Activated CD4-positive, alpha-beta T cell treated with anti-CD3 and anti-CD28 coated beads, Interleukin-2, amount 10 ng/mL, durations not matched to agents 24 days and 14 days (primary cell): ENCODE data around the gene BPIFB6. TPM values are rescaled to one million over a fixed set of nuclear protein-coding genes. Genes with fewer than 3 reads are reported as not detected.
"Not testable (repeated sequence)": the region's sequence is repeated elsewhere in the genome, so short reads cannot be mapped to it uniquely, and the experiment has no call there.

ENCODE experiments used
- DNase-seq: peaks from one replicate; pipeline ENCODE4 v3.0.0; 2022
- H3K27ac Mint-ChIP-seq: one replicate; pipeline ENCODE4 v1.8.0; 2022; ENCODE audit warnings: mild to moderate bottlenecking, mixed read lengths
- H3K27me3 Mint-ChIP-seq: one replicate; pipeline ENCODE4 v1.8.0; 2022; ENCODE audit warnings: mixed read lengths
- H3K36me3 Mint-ChIP-seq: one replicate; pipeline ENCODE4 v1.8.0; 2022; ENCODE audit warnings: low read depth, mild to moderate bottlenecking, mixed read lengths
- H3K4me1 Mint-ChIP-seq: one replicate; pipeline ENCODE4 v1.8.0; 2021; ENCODE audit warnings: mixed read lengths
- H3K4me3 Mint-ChIP-seq: one replicate; pipeline ENCODE4 v1.8.0; 2022; ENCODE audit warnings: mild to moderate bottlenecking, moderate library complexity, mixed read lengths
- H3K9me3 Mint-ChIP-seq: one replicate; pipeline ENCODE4 v1.8.0; 2021; ENCODE audit warnings: mixed read lengths
- intact Hi-C: fragments of 100-400 bp; cut with micrococcal nuclease; formaldehyde crosslinking; loops from one replicate; pipeline ENCODE4 v1.15.1; 2023
- total RNA-seq: library from RNA; stranded (reverse); gene quantifications from 2 replicates; pipeline ENCODE4 v1.2.3, GENCODE V29; 2022

Gene BPIFB6
- total RNA-seq, 1 donor from 2014 or later = not detected

- H3K27me3 Mint-ChIP-seq = no peaks in the 10 kb centered on the region
- H3K27ac Mint-ChIP-seq = no peak overlapping the region
- intact Hi-C loops = no loop called here
- H3K9me3 Mint-ChIP-seq = peaks cover 10% of the 10 kb centered on the region
- DNase-seq = no peak
- peaks cover 2% of the 10 kb centered on the region for H3K36me3 Mint-ChIP-seq
- H3K4me1 Mint-ChIP-seq = no peaks in the 10 kb centered on the region
- no peak overlapping the region for H3K4me3 Mint-ChIP-seq
Measured at GRCh38 chr20:33042983-33043730, 11.7 kb downstream of the BPIFB6 start.

DNA sequence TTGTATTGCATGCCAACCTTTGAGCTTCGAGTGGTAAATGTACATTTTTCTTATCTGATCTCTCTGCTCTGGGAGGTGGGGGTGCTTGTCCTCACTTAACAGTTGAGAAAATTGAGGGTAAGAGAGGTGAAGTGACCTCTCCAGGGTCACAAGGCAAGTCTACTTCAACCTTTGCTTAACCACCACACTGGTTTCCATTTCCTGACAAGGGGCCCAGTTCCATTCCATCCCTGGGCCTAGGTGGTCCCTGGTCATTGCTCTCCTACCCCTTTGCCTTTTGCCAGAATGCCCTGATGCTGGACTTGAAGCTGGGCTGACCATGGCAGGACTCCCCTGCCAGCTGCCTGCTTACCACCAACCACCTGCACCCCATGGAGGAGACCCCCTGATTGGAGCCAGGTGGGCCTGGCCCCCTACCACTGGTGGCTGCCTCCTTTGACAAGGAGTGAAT lies 12.3 kb downstream of the BPIFB6 start:
- intact Hi-C loops = no loop called here
- peaks cover 9% of the 10 kb centered on the region for H3K9me3 Mint-ChIP-seq

DNA sequence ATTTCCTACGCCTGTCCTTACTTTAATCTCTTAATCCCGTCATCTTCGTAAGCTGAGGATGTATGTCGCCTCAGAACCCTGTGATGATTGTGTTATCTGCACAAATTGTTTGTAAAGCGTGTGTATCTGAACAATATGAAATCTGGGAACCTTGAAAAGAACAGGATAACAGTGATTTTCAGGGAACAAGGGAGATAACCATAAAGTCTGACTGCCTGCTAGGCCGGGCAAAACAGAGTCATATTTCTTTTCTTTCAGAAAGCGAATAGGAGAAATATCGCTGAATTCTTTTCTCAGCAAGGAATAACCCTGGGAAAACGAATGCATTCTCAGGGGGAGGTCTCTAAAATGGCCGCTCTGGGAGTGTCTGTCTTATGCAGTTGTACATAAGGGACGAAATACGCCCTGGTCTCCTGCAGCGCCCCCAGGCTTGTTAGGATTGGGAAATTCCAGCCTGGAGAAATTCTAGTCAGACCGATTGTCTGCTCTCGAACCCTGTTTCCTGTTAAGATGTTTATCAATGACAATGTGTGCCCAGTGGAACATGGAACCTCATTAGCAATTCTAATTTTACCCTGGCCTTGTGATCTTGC lies 13.8 kb downstream of the BPIFB6 start:
- H3K4me1 Mint-ChIP-seq, H3K9me3 Mint-ChIP-seq, DNase-seq, H3K36me3 Mint-ChIP-seq, intact Hi-C loops, H3K27me3 Mint-ChIP-seq, H3K4me3 Mint-ChIP-seq, H3K27ac Mint-ChIP-seq: not testable (repeated sequence)

More for the DNA sequence above, 12.3 kb downstream of the BPIFB6 start:
- no peaks in the 10 kb centered on the region for H3K4me1 Mint-ChIP-seq
- no peak overlapping the region for H3K27ac Mint-ChIP-seq
- H3K4me3 Mint-ChIP-seq = no peak overlapping the region
- peaks cover 2% of the 10 kb centered on the region for H3K36me3 Mint-ChIP-seq
- no peaks in the 10 kb centered on the region for H3K27me3 Mint-ChIP-seq
- no peak for DNase-seq

DNA sequence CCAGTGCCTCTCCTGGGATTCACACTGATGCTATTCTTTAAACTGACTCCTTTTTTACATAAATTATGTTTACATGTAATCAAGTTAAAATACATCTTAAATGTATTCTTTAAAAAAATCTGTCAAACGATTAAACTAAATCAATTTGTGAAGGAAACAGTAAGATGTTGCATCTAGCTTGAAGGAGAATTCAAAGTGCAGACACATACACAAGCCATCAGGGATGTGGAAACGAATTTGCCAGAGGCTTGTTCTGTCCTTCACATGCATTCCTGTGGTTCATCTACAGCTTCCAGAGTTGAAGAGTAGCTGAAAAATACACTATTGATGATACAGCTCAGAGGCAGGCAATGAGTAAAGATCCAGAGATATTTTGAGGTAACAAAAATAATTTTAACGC lies 15.0 kb downstream of the BPIFB6 start:
- intact Hi-C loops = no loop called here

DNA sequence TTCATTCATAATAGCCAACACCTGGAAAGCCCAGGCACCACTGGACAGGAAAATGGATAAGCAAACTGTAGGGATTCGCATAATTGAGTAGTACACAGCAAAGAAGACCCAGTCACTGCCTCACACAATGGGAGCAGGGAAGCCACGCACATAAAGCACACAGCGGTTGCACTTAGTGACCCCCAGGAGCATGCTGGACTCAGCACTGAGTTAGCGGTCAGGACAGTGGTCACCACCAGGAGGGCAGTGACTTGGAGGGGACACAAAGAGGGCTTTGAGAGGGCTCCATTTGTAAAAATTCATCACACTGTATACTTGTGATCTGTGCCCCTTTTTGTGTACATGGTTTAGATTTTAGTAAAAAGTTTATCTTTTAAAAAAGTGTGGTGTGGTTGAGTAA lies 19.9 kb downstream of the BPIFB6 start:
- no peaks in the 10 kb centered on the region for H3K36me3 Mint-ChIP-seq
- DNase-seq = no peak
- no peak overlapping the region for H3K27ac Mint-ChIP-seq
- intact Hi-C loops = no loop called here
- no peak overlapping the region for H3K4me3 Mint-ChIP-seq
- H3K27me3 Mint-ChIP-seq = no peaks in the 10 kb centered on the region
- H3K4me1 Mint-ChIP-seq = no peaks in the 10 kb centered on the region
- H3K9me3 Mint-ChIP-seq = no peaks in the 10 kb centered on the region

More for the DNA sequence above, 15.0 kb downstream of the BPIFB6 start:
- Mint-ChIP-seq H3K36me3 (peaks cover 2% of the 10 kb centered on the region), H3K27me3 (no peaks in the 10 kb centered on the region), H3K9me3 (peaks cover 9% of the 10 kb centered on the region), H3K4me3 (no peak overlapping the region), H3K27ac (no peak overlapping the region), H3K4me1 (no peaks in the 10 kb centered on the region)
- no peak for DNase-seq

GRCh38 chr20:33053291-33054106 lies 22.1 kb downstream of the BPIFB6 start, which contains the start of gene BPIFB3:
TSS of gene BPIFB3 (plus strand) at chr20:33053903. CDS start at chr20:33055436, 1,533 bp downstream.
- no peaks in the 10 kb centered on the region for H3K36me3 Mint-ChIP-seq
- intact Hi-C loops = no loop called here
- H3K4me1 Mint-ChIP-seq = no peaks in the 10 kb centered on the region
- DNase-seq = no peak
- H3K27me3 Mint-ChIP-seq = no peaks in the 10 kb centered on the region
- H3K27ac Mint-ChIP-seq = no peak within 1 kb of the TSS
- H3K9me3 Mint-ChIP-seq = no peaks in the 10 kb centered on the region
- no peak within 1 kb of the TSS for H3K4me3 Mint-ChIP-seq

- no peaks in the 10 kb centered on the region for H3K36me3 Mint-ChIP-seq
- H3K9me3 Mint-ChIP-seq = no peaks in the 10 kb centered on the region
- DNase-seq = no peak
- no peaks in the 10 kb centered on the region for H3K27me3 Mint-ChIP-seq
- H3K4me3 Mint-ChIP-seq = no peak overlapping the region
- intact Hi-C loops = no loop called here
- H3K4me1 Mint-ChIP-seq = no peaks in the 10 kb centered on the region
- H3K27ac Mint-ChIP-seq = no peak overlapping the region
Measured at GRCh38 chr20:33054381-33054780, 22.9 kb downstream of the BPIFB6 start.

- no peak for DNase-seq
- no peaks in the 10 kb centered on the region for H3K9me3 Mint-ChIP-seq
- H3K4me1 Mint-ChIP-seq = no peaks in the 10 kb centered on the region
- H3K4me3 Mint-ChIP-seq = no peak overlapping the region
- no peak overlapping the region for H3K27ac Mint-ChIP-seq
- intact Hi-C loops = no loop called here
- no peaks in the 10 kb centered on the region for H3K27me3 Mint-ChIP-seq
- no peaks in the 10 kb centered on the region for H3K36me3 Mint-ChIP-seq
Measured at GRCh38 chr20:33054791-33055190, 23.3 kb downstream of the BPIFB6 start.

- Mint-ChIP-seq H3K27ac (no peak overlapping the region), H3K27me3 (no peaks in the 10 kb centered on the region), H3K36me3 (no peaks in the 10 kb centered on the region), H3K9me3 (no peaks in the 10 kb centered on the region), H3K4me1 (no peaks in the 10 kb centered on the region), H3K4me3 (no peak overlapping the region)
- intact Hi-C loops = no loop called here
- DNase-seq = no peak
Measured at GRCh38 chr20:33059136-33059535, 27.7 kb downstream of the BPIFB6 start.

DNA sequence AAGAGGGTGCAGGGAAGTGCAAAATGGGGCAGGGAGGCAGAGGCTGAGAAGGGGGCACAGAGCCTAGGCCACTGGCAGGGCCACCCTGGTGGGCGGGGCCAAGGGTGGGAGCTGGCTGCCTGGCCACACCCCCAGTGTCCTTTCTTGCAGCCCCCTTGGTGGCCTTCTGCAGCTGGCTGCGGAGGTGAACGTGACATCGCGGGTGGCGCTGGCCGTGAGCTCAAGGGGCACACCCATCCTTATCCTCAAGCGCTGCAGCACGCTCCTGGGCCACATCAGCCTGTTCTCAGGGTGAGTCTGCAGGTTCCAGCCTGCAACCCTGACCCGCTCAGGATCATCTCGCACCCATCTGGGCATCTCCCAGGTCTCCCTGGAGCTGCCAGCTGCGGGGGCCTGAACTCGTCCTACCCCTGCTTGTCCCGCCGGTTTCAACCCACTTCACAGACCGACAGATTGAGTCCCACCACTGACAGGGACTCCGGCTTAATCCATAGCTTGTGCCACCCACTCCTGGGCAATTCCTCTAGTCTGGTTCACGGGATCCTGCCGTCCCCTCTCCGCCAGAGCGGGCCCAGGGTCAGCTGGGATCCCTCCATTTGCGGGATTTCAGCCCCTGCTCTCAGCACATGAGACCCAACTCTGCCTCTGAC lies 28.4 kb downstream of the BPIFB6 start:
- Mint-ChIP-seq H3K36me3 (no peaks in the 10 kb centered on the region), H3K4me1 (no peaks in the 10 kb centered on the region), H3K27me3 (no peaks in the 10 kb centered on the region)

DNA sequence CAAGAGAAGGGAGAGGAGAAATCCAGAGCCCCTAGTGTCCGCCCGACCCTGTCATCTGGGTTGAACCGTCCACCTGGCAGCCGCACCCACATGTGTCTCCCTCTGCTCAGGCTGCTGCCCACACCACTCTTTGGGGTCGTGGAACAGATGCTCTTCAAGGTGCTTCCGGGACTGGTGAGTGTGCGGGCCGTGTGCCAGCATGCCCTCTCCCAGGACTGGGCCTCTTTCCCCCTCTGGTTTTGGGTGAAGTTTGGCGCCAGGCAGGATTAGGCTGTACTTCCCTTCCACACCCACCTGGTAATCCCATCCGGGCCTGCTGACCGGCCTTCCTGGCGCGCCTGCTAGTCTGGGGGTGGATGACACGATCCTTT lies 30.2 kb downstream of the BPIFB6 start:
- H3K4me1 Mint-ChIP-seq = no peaks in the 10 kb centered on the region
- no peaks in the 10 kb centered on the region for H3K36me3 Mint-ChIP-seq
- no peak overlapping the region for H3K4me3 Mint-ChIP-seq
- no peaks in the 10 kb centered on the region for H3K9me3 Mint-ChIP-seq
- no peaks in the 10 kb centered on the region for H3K27me3 Mint-ChIP-seq
- no peak for DNase-seq
- H3K27ac Mint-ChIP-seq = no peak overlapping the region
- intact Hi-C loops = no loop called here

More for the DNA sequence above, 28.4 kb downstream of the BPIFB6 start:
- no peak overlapping the region for H3K27ac Mint-ChIP-seq
- no peak overlapping the region for H3K4me3 Mint-ChIP-seq
- DNase-seq = no peak
- H3K9me3 Mint-ChIP-seq = no peaks in the 10 kb centered on the region
- intact Hi-C loops = no loop called here

- intact Hi-C loops = no loop called here
- no peaks in the 10 kb centered on the region for H3K36me3 Mint-ChIP-seq
- no peaks in the 10 kb centered on the region for H3K4me1 Mint-ChIP-seq
- no peaks in the 10 kb centered on the region for H3K9me3 Mint-ChIP-seq
- no peak for DNase-seq
- no peak overlapping the region for H3K4me3 Mint-ChIP-seq
- H3K27ac Mint-ChIP-seq = no peak overlapping the region
- no peaks in the 10 kb centered on the region for H3K27me3 Mint-ChIP-seq
Measured at GRCh38 chr20:33062105-33062824, 30.8 kb downstream of the BPIFB6 start.

GRCh38 chr20:33062825-33063149 lies 31.3 kb downstream of the BPIFB6 start:
- H3K27ac Mint-ChIP-seq = no peak overlapping the region
- H3K27me3 Mint-ChIP-seq = no peaks in the 10 kb centered on the region
- H3K4me1 Mint-ChIP-seq = no peaks in the 10 kb centered on the region
- no peak overlapping the region for H3K4me3 Mint-ChIP-seq
- intact Hi-C loops = no loop called here
- DNase-seq = no peak
- H3K36me3 Mint-ChIP-seq = no peaks in the 10 kb centered on the region
- no peaks in the 10 kb centered on the region for H3K9me3 Mint-ChIP-seq
